OCI-LY3 (cell line): ENCODE measurements around the gene CRB3.

Source experiments
- EZH2phosphoT487 ChIP-seq: fragments of 200-600 bp; shearing (Covaris generic); IDR thresholded peaks from 2 replicates; pipeline ENCODE4 v1.6.1; 2018; ENCODE audit warnings: antibody characterized with exemption, mixed run types, low read depth
- TF ChIP-seq, protein P1 (sequence below): fragments of 200-600, 300-600 bp; sonication (generic); IDR thresholded peaks from 2 replicates; pipeline ENCODE4 v1.5.1; 2014; ENCODE audit warnings: antibody characterized with exemption, low read length, low read depth

- TF ChIP-seq, protein P1, sequence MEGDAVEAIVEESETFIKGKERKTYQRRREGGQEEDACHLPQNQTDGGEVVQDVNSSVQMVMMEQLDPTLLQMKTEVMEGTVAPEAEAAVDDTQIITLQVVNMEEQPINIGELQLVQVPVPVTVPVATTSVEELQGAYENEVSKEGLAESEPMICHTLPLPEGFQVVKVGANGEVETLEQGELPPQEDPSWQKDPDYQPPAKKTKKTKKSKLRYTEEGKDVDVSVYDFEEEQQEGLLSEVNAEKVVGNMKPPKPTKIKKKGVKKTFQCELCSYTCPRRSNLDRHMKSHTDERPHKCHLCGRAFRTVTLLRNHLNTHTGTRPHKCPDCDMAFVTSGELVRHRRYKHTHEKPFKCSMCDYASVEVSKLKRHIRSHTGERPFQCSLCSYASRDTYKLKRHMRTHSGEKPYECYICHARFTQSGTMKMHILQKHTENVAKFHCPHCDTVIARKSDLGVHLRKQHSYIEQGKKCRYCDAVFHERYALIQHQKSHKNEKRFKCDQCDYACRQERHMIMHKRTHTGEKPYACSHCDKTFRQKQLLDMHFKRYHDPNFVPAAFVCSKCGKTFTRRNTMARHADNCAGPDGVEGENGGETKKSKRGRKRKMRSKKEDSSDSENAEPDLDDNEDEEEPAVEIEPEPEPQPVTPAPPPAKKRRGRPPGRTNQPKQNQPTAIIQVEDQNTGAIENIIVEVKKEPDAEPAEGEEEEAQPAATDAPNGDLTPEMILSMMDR, result no peak
- no peak for TF ChIP-seq EZH2phosphoT487
These were observed 18.2 kb downstream of the CRB3 start for GRCh38 chr19:6482343-6482686.
